ENCODE data around the gene LHFPL4.
"Not testable (repeated sequence)": the region's sequence is repeated elsewhere in the genome, so short reads cannot be mapped to it uniquely, and the experiment has no call there.

Gene LHFPL4

GRCh38 chr3:9542182-9542581 is 11.4 kb downstream of the LHFPL4 start:
- DNase-seq (ENCODE audit: low read depth in 3 of 3, low spot score in 1 of 3) = no peak

- DNase-seq (ENCODE audit: low read depth in 3 of 3, low spot score in 1 of 3) = no peak
Measured at GRCh38 chr3:9536212-9536611, 17.4 kb downstream of the LHFPL4 start.

DNA sequence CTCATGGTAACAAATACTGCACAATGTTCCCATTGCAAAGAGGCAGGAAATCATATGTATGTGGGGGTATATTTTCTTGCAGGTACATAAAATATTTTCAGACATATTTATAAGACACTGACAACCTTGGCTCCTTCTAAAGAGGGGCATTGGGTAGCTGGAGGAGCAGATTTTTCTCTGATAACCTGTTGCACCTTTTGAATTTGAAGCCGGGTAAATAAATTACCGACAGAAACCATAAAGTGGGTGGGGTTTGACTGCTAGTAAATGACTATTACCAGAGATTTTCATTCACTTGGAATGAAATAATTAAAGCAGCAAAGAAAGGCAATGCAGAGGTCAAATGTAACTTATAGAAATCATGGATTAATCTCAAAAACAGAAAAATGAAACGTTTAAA is 19.2 kb downstream of the LHFPL4 start:
- no peak for DNase-seq (ENCODE audit: low read depth in 3 of 3, low spot score in 1 of 3)

- DNase-seq (ENCODE audit: low read depth in 3 of 3, low spot score in 1 of 3) = no peak
Measured at GRCh38 chr3:9525078-9525477, 28.5 kb downstream of the LHFPL4 start.

DNA sequence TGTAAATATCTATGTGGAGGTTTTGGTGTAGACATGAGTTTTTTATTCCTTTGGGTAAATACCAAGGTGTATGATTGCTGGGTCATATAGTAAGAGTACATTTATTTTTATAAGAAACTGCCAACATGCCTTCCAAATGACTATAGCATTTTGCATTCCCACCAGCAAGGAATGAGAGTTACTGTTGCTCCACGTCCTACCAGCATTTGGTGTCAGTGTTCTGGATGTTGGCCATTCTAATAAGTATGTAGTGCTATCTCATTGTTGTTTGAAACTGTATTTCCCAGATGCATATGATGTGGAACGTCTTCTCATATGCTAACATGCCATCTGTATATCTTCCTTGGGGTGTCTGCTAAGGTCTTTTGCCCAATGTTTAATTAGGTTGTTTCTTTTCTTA is 38.7 kb downstream of the LHFPL4 start:
- DNase-seq (ENCODE audit: low read depth in 3 of 3, low spot score in 1 of 3) = no peak

- DNase-seq (ENCODE audit: low read depth in 3 of 3, low spot score in 1 of 3) = no peak
Measured at GRCh38 chr3:9514306-9514705, 39.3 kb downstream of the LHFPL4 start.

- DNase-seq (ENCODE audit: low read depth in 3 of 3, low spot score in 1 of 3) = no peak
Measured at GRCh38 chr3:9512456-9513045, 41.1 kb downstream of the LHFPL4 start.

DNA sequence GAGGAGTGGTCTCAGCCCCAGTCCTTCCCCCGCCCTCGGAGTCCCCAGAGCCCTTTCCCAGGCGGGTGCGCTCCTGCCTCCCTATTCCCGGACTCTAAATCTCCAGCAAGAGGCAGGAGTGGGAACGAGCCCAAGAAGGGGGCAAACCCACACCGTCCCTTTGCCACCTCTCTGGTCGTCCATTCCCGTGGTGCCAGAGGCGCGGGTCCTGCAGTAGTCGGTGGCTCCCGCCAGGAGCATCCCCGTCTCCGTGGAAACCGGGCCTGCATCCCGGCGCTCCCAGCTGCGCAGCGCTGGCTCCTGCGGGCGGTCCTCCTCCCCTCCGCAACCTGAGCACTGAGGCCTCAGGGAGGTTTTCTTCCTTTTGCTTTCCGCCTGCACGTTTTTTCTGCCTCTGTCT is 44.8 kb downstream of the LHFPL4 start:
- no peak for DNase-seq (ENCODE audit: low read depth in 3 of 3, low spot score in 1 of 3)

- no peak for DNase-seq (ENCODE audit: low read depth in 3 of 3, low spot score in 1 of 3)
Measured at GRCh38 chr3:9507586-9508578, 45.7 kb downstream of the LHFPL4 start.

GRCh38 chr3:9503283-9503682 is 50.3 kb downstream of the LHFPL4 start:
- DNase-seq (ENCODE audit: low read depth in 3 of 3, low spot score in 1 of 3) = peak; percentile 16 to 67 (median 29)

DNA sequence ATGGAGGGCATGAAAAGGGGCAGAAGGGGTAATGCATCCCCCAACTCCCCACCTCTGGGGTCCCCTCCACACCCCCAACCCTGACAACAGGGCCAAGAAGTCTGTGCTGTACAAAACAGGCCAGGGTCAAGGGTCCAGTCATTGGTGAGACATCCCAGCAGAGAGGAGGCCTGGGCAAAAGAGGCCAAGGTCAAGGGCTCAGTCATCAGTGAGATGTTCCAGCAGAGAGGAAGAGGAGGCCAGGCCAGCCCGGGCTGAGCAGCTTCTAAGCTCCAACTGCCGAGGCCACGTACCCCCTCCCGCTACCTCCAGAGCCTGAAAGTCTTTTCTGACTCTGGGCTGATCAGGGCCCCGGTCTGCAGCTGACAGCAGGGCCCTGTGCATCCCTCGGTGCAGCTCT is 52.4 kb downstream of the LHFPL4 start:
- no peak for DNase-seq (ENCODE audit: low read depth in 3 of 3, low spot score in 1 of 3)

GRCh38 chr3:9500108-9501050 is 53.2 kb downstream of the LHFPL4 start:
- peak; percentile 5 to 54 (median 14) for DNase-seq (ENCODE audit: low read depth in 3 of 3, low spot score in 1 of 3)

- DNase-seq (ENCODE audit: low read depth in 3 of 3, low spot score in 1 of 3) = no peak
Measured at GRCh38 chr3:9499455-9500107, 54.0 kb downstream of the LHFPL4 start.

DNA sequence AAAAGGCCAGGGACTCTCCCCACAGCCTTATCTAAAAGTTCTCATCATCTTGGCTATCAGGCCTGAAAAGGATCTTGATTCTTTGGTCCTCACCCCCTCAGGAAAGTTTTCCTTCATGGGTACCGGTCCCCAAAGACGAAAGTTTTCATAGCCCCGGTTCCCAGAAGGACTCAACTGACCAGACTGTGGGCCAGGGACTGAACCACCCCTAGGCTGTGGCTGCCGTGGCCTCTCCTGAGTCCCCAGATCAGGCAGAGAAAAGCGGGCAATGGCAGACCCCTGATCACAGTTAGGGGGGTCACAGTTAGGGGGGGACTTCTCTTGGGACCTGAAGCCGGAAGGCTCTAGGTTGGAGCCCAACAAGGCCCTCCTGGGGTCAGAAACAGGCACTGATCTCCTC is 54.8 kb downstream of the LHFPL4 start:
- DNase-seq (ENCODE audit: low read depth in 3 of 3, low spot score in 1 of 3) = no peak

DNA sequence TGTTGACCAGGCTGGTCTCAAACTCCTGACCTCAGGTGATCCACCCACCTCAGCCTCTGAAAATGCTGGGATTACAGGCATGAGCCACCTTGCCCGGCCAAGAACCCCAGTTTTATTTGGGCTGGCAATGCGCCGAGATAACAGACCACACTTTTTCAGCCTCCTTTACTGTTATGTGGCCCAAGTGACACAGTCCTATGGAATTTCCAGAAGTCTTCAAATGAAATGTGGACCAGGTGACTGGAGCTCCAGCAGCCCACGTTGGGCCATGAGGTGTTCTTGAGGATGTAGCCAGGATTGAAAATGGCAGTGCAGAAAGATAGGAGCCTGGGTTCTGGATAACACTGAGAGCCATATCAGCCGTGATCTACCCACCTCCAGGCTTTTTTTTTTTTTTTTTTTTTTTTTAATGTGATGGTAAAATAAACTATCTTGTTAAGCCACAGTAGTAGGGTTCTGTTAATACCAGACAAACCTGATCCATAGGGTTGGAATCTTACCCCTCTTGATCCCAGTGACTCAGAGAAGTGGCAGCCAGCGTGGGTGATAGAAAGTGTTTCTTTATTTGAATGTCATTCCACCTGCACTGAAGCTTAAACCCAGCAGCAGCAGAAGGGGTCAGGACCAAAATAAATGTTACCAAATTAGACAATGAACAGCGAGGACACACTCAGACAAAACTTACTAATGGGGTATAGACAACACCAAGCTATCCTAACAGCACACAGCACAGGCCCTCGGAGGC is 55.6 kb downstream of the LHFPL4 start:
- DNase-seq (ENCODE audit: low read depth in 3 of 3, low spot score in 1 of 3) = no peak

DNA sequence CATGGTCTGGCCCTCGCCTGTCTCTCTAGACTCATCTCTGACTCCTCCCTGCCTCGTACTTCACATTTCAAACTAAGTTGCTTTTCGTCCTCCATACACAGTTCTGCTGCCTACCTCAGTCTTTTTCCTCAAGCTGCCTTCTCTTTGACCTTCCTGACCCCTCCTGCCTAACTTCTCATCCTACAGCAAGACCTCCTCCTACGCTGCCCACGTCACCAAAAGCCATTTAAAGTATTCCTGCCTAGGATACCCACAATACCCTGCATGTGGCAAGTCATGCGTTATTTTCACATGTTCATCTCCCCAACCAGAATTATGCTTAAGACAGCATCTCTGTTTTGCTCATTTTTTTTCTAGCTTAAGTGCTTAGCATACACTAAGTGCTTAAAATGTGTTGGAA is 56.7 kb downstream of the LHFPL4 start:
- no peak for DNase-seq (ENCODE audit: low read depth in 3 of 3, low spot score in 1 of 3)

DNA sequence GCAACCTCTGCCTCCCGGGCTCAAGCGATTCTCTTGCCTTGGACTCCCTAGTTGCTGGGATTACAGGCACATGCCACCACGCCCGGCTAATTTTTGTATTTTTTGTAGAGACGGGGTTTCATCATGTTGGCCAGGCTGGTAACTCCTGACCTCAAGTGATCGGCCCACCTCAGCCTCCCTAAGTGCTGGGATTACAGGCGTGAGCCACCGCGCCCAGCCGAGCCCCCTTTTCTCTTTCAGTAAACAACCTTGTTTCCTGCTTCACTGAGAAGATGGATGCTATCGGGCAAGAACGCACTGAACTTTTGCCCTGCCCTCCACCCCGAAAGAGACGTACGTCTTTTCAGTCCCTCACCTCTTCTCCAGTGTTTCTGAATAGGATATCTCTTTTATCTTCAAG is 59.6 kb downstream of the LHFPL4 start:
- not testable (repeated sequence) for DNase-seq (ENCODE audit: low read depth in 3 of 3, low spot score in 1 of 3)

DNA sequence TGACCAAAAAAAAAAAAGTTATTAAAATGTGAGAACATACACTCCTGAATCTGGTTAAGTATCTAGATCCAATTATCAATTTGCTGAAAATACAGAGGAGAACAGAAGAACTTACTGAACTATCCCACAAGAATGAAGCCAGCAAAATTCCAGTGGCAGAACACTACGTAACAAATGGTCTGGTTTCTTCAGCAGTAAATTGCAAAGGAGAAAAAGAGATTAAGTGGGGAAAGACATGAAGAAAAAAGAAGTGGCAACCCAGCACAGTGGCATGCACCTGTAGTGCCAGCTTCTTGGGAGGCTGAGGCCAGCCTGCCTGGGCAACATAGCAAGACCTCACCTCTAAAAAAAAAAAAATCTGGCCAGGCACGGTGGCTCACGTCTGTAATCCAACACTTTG is 62.1 kb downstream of the LHFPL4 start:
- no peak for DNase-seq (ENCODE audit: low read depth in 3 of 3, low spot score in 1 of 3)

- no peak for DNase-seq (ENCODE audit: low read depth in 3 of 3, low spot score in 1 of 3)
Measured at GRCh38 chr3:9485248-9485647, 68.4 kb downstream of the LHFPL4 start.

GRCh38 chr3:9480265-9480664 is 73.4 kb downstream of the LHFPL4 start:
- DNase-seq (ENCODE audit: low read depth in 3 of 3, low spot score in 1 of 3) = no peak

All from stimulated activated CD4-positive, alpha-beta T cell treated with anti-CD3 and anti-CD28 coated beads, TNF-alpha, amount 100 ng/mL, for 1 hour (primary cell).